SK-N-SH (cell line): ENCODE data around the gene PPP1R14C. TPM values are rescaled to one million over a fixed set of nuclear protein-coding genes. Genes with fewer than 3 reads are reported as not detected.

Source experiments
- CTCF ChIA-PET: fragments of 300-600, 350-600 bp; formaldehyde crosslinking; extraction: SDS; loops from one replicate; lab custom pipeline; 2021; lab: Yijun Ruan, JAX
- POLR2A ChIA-PET: fragments of 350-600 bp; sonication (Branson Sonifier 250); formaldehyde crosslinking; extraction: SDS; loops from one replicate; lab custom pipeline; 2020; ENCODE audit warnings: antibody characterized with exemption, inconsistent platforms; lab: Yijun Ruan, JAX
- DNase-seq: peaks from one replicate; pipeline ENCODE4 v3.0.0; 2012
- H2AFZ ChIP-seq: fragments of 200-600 bp; sonication (generic); 2 replicates; pipeline ENCODE4 v1.8.1; 2016; ENCODE audit warnings: antibody characterized with exemption, mild to moderate bottlenecking, low read depth
- H3F3A ChIP-seq: fragments of 200-600 bp; sonication (generic); replicated peaks from 2 replicates; pipeline ENCODE3; 2016; ENCODE audit warnings: antibody characterized with exemption, mild to moderate bottlenecking; ENCODE audit not compliant: insufficient read depth
- H3K27ac ChIP-seq, 2 experiments: fragments of 200-500 bp in 1 of 2; fragments of 200-600 bp in 1 of 2; sonication (Bioruptor generic) in 1 of 2; sonication (generic), shearing (Covaris generic) in 1 of 2; 2 replicates each; pipeline versions ENCODE4 v1.5.1 to v1.6.1; 2014 to 2016; ENCODE audit warnings: low read depth in 2 of 2, inconsistent platforms in 1 of 2, low read length in 1 of 2, mild to moderate bottlenecking in 1 of 2, mixed read lengths in 1 of 2
- H3K27me3 ChIP-seq: fragments of 200-600 bp; sonication (generic), shearing (Covaris generic); 2 replicates; pipeline ENCODE4 v1.6.1; 2016; ENCODE audit warnings: mixed run types; ENCODE audit not compliant: insufficient read depth
- H3K36me3 ChIP-seq, 2 experiments: fragments of 200-500 bp in 1 of 2; fragments of 200-600 bp in 1 of 2; sonication (Bioruptor generic) in 1 of 2; sonication (generic) in 1 of 2; replicated peaks in 1 of 2; 2 replicates each; pipeline versions ENCODE3 to v1.5.1; 2014 to 2016; ENCODE audit warnings: low read length in 1 of 2, mild to moderate bottlenecking in 1 of 2; ENCODE audit not compliant: insufficient read depth in 2 of 2, control insufficient read depth in 1 of 2
- H3K4me1 ChIP-seq, 2 experiments: fragments of 200-500 bp in 1 of 2; fragments of 200-600 bp in 1 of 2; sonication (Bioruptor generic) in 1 of 2; sonication (generic), shearing (Covaris generic) in 1 of 2; 2 replicates each; pipeline versions ENCODE4 v1.5.1 to v1.6.1; 2014 to 2016; ENCODE audit warnings: low read depth in 1 of 2, low read length in 1 of 2, mixed run types in 1 of 2; ENCODE audit not compliant: insufficient read depth in 2 of 2, control insufficient read depth in 1 of 2
- H3K4me2 ChIP-seq: fragments of 200-600 bp; sonication (generic), shearing (Covaris generic); 2 replicates; pipeline ENCODE4 v1.6.1; 2017; ENCODE audit warnings: mixed run types
- H3K4me3 ChIP-seq, 2 experiments: fragments of 200-500 bp in 1 of 2; fragments of 200-600 bp in 1 of 2; sonication (Bioruptor generic) in 1 of 2; sonication (generic), shearing (Covaris generic) in 1 of 2; 2 replicates each; pipeline versions ENCODE4 v1.5.1 to v1.8.1; 2014 to 2016; ENCODE audit warnings: low read depth in 2 of 2, inconsistent platforms in 1 of 2, low read length in 1 of 2, mild to moderate bottlenecking in 1 of 2, mixed read lengths in 1 of 2, moderate library complexity in 1 of 2
- H3K79me2 ChIP-seq: fragments of 200-600 bp; sonication (generic); 2 replicates; pipeline ENCODE4 v1.8.1; 2017; ENCODE audit warnings: mild to moderate bottlenecking; ENCODE audit not compliant: insufficient read depth
- H3K9ac ChIP-seq: fragments of 200-600 bp; sonication (generic); 2 replicates; pipeline ENCODE4 v1.6.1; 2017; ENCODE audit warnings: mixed run types
- H3K9me2 ChIP-seq: fragments of 200-600 bp; sonication (generic); 2 replicates; pipeline ENCODE4 v1.6.1; 2017; ENCODE audit warnings: mixed run types
- H3K9me3 ChIP-seq: fragments of 200-600 bp; sonication (generic); 2 replicates; pipeline ENCODE4 v1.6.1; 2017; ENCODE audit warnings: mixed run types, mild to moderate bottlenecking, moderate library complexity
- H4K20me1 ChIP-seq: fragments of 200-600 bp; sonication (generic); 2 replicates; pipeline ENCODE4 v1.6.1; 2017; ENCODE audit warnings: mild to moderate bottlenecking, mixed run types; ENCODE audit not compliant: insufficient read depth
- EZH2phosphoT487 ChIP-seq: fragments of 200-600 bp; sonication (generic); IDR thresholded peaks from 2 replicates; pipeline ENCODE4 v1.6.1; 2017; ENCODE audit warnings: low read depth, mixed run types, mild to moderate bottlenecking, antibody characterized with exemption, moderate library complexity, borderline replicate concordance
- FOSL2 ChIP-seq: IDR thresholded peaks from 2 replicates; pipeline ENCODE4 v1.4.0; 2012; ENCODE audit warnings: low read depth, mild to moderate bottlenecking, moderate library complexity, borderline replicate concordance
- FOXJ3 ChIP-seq: sonication (generic); formaldehyde crosslinking; IDR thresholded peaks from 2 replicates; pipeline ENCODE4 v1.5.1; 2020; ENCODE audit warnings: mild to moderate bottlenecking, missing genetic modification reagents
- JUND ChIP-seq: IDR thresholded peaks from 2 replicates; pipeline ENCODE4 v1.4.0; 2012
- MEF2A ChIP-seq: IDR thresholded peaks from 2 replicates; pipeline ENCODE4 v1.4.0; 2012; ENCODE audit warnings: low read depth, borderline replicate concordance
- MXI1 ChIP-seq: IDR thresholded peaks from 2 replicates; pipeline ENCODE4 v1.6.1; 2012; ENCODE audit warnings: mild to moderate bottlenecking, low read depth, low read length, improper control_type of control experiment
- RAD21 ChIP-seq: IDR thresholded peaks from 2 replicates; pipeline ENCODE4 v1.6.1; 2012; ENCODE audit warnings: mild to moderate bottlenecking, low read length
- SMC3 ChIP-seq: IDR thresholded peaks from 2 replicates; pipeline ENCODE4 v1.6.1; 2012; ENCODE audit warnings: low read depth, low read length, improper control_type of control experiment
- TAF1 ChIP-seq: IDR thresholded peaks from 2 replicates; pipeline ENCODE4 v1.6.1; 2012; ENCODE audit warnings: low read depth, mild to moderate bottlenecking, low read length, moderate library complexity, borderline replicate concordance
- TEAD4 ChIP-seq: IDR thresholded peaks from 2 replicates; pipeline ENCODE4 v1.4.0; 2012; ENCODE audit warnings: mild to moderate bottlenecking, borderline replicate concordance; ENCODE audit not compliant: insufficient read depth
- YY1 ChIP-seq: IDR thresholded peaks from 2 replicates; pipeline ENCODE4 v1.4.0; 2012; ENCODE audit warnings: low read depth, mild to moderate bottlenecking
- WGBS: methylation state at CpG from one replicate; pipeline ENCODE4 v1.1.6; 2017; ENCODE audit warnings: low lambda C conversion rate; 5-methylcytosine and 5-hydroxymethylcytosine counted together
- polyA plus RNA-seq, 3 experiments: library from polyadenylated mRNA; depleted of rRNA; stranded (reverse); fragments of >200 nt; gene quantifications; 2 replicates each; pipeline ENCODE4 v1.2.3, GENCODE V29; 2012
- TF ChIP-seq, protein P1 (sequence below): fragments of 150-350 bp; IDR thresholded peaks from 2 replicates; pipeline ENCODE4 v1.6.1; 2016; ENCODE audit warnings: mild to moderate bottlenecking, low read depth, low read length
- TF ChIP-seq, protein P2 (sequence below): fragments of 200-600 bp; sonication (generic); IDR thresholded peaks from 2 replicates; pipeline ENCODE4 v1.6.1; 2017; ENCODE audit warnings: antibody characterized with exemption, mild to moderate bottlenecking, moderate library complexity
- TF ChIP-seq, protein P3 (sequence below): IDR thresholded peaks from 2 replicates; pipeline ENCODE4 v1.6.1; 2012; ENCODE audit warnings: mild to moderate bottlenecking, low read depth, low read length, moderate library complexity
- TF ChIP-seq, protein P4 (sequence below): IDR thresholded peaks from 2 replicates; pipeline ENCODE4 v1.4.0; 2012; ENCODE audit warnings: low read depth

The PPP1R14C gene
- polyA plus RNA-seq, 1 of the 3 experiments (the other 2 are of a cell fraction), result not detected

DNA sequence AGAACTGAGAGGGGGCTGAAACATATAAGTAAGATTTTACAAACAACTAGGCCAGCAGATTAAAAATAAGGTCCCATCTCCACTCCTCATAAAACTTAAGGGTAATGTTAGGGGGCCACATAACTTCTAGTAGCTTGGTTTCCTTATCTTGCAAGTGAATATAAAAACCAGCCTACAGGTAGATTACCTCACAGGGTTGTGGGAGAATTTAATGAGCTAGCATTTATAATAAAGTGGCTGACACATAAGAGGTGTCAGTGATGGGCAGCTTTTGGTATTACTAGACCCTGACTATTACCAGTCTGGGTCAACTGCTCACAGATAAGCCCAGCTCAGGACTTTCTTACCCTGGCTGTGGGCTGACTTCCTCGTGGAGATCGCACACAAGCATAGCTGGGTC lies 9.2 kb upstream of the PPP1R14C start:
- Histone ChIP-seq H3K27me3 (no peaks in the 10 kb centered on the region; the same call in 1 of the 2 replicates), H3K79me2 (no peaks in the 10 kb centered on the region), H4K20me1 (no peaks in the 10 kb centered on the region), H3K36me3 (no peaks in the 10 kb centered on the region), H2AFZ (no peak overlapping the region), H3K9ac (no peak overlapping the region), H3K4me3 (no peak overlapping the region), H3K27ac (no peak overlapping the region), H3F3A (no peaks in the 10 kb centered on the region), H3K9me2 (no peaks in the 10 kb centered on the region), H3K4me1 (no peaks in the 10 kb centered on the region), H3K9me3 (no peaks in the 10 kb centered on the region), H3K4me2 (no peak overlapping the region)
- ChIA-PET CTCF (no interaction called here), POLR2A (no interaction called here)
- no peak for DNase-seq
- no peak for TF ChIP-seq MEF2A
- no peak for TF ChIP-seq FOXJ3 (CRISPR knock-in tag)
- no peak for TF ChIP-seq TEAD4
- TF ChIP-seq, protein P1, sequence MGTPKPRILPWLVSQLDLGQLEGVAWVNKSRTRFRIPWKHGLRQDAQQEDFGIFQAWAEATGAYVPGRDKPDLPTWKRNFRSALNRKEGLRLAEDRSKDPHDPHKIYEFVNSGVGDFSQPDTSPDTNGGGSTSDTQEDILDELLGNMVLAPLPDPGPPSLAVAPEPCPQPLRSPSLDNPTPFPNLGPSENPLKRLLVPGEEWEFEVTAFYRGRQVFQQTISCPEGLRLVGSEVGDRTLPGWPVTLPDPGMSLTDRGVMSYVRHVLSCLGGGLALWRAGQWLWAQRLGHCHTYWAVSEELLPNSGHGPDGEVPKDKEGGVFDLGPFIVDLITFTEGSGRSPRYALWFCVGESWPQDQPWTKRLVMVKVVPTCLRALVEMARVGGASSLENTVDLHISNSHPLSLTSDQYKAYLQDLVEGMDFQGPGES, result no peak
- TF ChIP-seq, protein P2, sequence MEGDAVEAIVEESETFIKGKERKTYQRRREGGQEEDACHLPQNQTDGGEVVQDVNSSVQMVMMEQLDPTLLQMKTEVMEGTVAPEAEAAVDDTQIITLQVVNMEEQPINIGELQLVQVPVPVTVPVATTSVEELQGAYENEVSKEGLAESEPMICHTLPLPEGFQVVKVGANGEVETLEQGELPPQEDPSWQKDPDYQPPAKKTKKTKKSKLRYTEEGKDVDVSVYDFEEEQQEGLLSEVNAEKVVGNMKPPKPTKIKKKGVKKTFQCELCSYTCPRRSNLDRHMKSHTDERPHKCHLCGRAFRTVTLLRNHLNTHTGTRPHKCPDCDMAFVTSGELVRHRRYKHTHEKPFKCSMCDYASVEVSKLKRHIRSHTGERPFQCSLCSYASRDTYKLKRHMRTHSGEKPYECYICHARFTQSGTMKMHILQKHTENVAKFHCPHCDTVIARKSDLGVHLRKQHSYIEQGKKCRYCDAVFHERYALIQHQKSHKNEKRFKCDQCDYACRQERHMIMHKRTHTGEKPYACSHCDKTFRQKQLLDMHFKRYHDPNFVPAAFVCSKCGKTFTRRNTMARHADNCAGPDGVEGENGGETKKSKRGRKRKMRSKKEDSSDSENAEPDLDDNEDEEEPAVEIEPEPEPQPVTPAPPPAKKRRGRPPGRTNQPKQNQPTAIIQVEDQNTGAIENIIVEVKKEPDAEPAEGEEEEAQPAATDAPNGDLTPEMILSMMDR, result no peak
- TF ChIP-seq RAD21, result no peak
- no peak for TF ChIP-seq YY1
- TF ChIP-seq, protein P3, sequence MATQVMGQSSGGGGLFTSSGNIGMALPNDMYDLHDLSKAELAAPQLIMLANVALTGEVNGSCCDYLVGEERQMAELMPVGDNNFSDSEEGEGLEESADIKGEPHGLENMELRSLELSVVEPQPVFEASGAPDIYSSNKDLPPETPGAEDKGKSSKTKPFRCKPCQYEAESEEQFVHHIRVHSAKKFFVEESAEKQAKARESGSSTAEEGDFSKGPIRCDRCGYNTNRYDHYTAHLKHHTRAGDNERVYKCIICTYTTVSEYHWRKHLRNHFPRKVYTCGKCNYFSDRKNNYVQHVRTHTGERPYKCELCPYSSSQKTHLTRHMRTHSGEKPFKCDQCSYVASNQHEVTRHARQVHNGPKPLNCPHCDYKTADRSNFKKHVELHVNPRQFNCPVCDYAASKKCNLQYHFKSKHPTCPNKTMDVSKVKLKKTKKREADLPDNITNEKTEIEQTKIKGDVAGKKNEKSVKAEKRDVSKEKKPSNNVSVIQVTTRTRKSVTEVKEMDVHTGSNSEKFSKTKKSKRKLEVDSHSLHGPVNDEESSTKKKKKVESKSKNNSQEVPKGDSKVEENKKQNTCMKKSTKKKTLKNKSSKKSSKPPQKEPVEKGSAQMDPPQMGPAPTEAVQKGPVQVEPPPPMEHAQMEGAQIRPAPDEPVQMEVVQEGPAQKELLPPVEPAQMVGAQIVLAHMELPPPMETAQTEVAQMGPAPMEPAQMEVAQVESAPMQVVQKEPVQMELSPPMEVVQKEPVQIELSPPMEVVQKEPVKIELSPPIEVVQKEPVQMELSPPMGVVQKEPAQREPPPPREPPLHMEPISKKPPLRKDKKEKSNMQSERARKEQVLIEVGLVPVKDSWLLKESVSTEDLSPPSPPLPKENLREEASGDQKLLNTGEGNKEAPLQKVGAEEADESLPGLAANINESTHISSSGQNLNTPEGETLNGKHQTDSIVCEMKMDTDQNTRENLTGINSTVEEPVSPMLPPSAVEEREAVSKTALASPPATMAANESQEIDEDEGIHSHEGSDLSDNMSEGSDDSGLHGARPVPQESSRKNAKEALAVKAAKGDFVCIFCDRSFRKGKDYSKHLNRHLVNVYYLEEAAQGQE, result no peak
- no peak for TF ChIP-seq SMC3
- TF ChIP-seq EZH2phosphoT487, result no peak
- TF ChIP-seq FOSL2, result no peak
- TF ChIP-seq, protein P4, sequence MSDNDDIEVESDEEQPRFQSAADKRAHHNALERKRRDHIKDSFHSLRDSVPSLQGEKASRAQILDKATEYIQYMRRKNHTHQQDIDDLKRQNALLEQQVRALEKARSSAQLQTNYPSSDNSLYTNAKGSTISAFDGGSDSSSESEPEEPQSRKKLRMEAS, result no peak
- TF ChIP-seq JUND, result no peak
- TF ChIP-seq TAF1, result no peak
- TF ChIP-seq MXI1, result no peak
- WGBS, result 10% methylated on average over 2 of the region's 2 CpGs
